HG02852 (cell line): ENCODE measurements around the gene ATP1A1.

Experiments used
- ATAC-seq: cut with Tn5 transposase; IDR thresholded peaks from one replicate; pipeline ENCODE4 v1.9.1; 2021; ENCODE audit warnings: mild to moderate bottlenecking, moderate library complexity; ENCODE audit not compliant: unreplicated experiment

ATP1A1 gene

GRCh38 chr1:116370181-116370580 is 2.9 kb upstream of the ATP1A1 start:
- ATAC-seq: no peak

GRCh38 chr1:116371752-116372151 is 1.3 kb upstream of the ATP1A1 start:
- ATAC-seq: no peak

GRCh38 chr1:116372191-116372590 is 853 bp upstream of the ATP1A1 start:
- ATAC-seq: no peak

- ATAC-seq: peak; percentile 10
Measured at GRCh38 chr1:116373431-116374352, 648 bp downstream of the ATP1A1 start.

- no peak for ATAC-seq
Measured at GRCh38 chr1:116374353-116375147, 1.5 kb downstream of the ATP1A1 start.

- ATAC-seq: no peak
Measured at GRCh38 chr1:116375148-116375886, 2.3 kb downstream of the ATP1A1 start.

- no peak for ATAC-seq
Measured at GRCh38 chr1:116375887-116376728, 3.1 kb downstream of the ATP1A1 start.

GRCh38 chr1:116376729-116377086 is 3.7 kb downstream of the ATP1A1 start:
- no peak for ATAC-seq

GRCh38 chr1:116377541-116378529 is 4.8 kb downstream of the ATP1A1 start:
- peak; percentile 71 for ATAC-seq

- ATAC-seq: no peak
Measured at GRCh38 chr1:116379057-116379630, 6.1 kb downstream of the ATP1A1 start.

GRCh38 chr1:116379674-116380498 is 6.8 kb downstream of the ATP1A1 start:
- no peak for ATAC-seq

GRCh38 chr1:116380499-116381242 is 7.6 kb downstream of the ATP1A1 start:
- no peak for ATAC-seq

GRCh38 chr1:116382321-116382720 is 9.3 kb downstream of the ATP1A1 start:
- ATAC-seq: no peak

- no peak for ATAC-seq
Measured at GRCh38 chr1:116382857-116383483, 9.9 kb downstream of the ATP1A1 start.

GRCh38 chr1:116386042-116386441 is 13.0 kb downstream of the ATP1A1 start:
- no peak for ATAC-seq

- ATAC-seq: no peak
Measured at GRCh38 chr1:116387551-116387950, 14.5 kb downstream of the ATP1A1 start.

GRCh38 chr1:116388122-116388521 is 15.1 kb downstream of the ATP1A1 start:
- no peak for ATAC-seq
